HCT116 (cell line): ENCODE data around the gene CSNK1G1. TPM values are rescaled to one million over a fixed set of nuclear protein-coding genes. Genes with fewer than 3 reads are reported as not detected.

Experiments used
- ATAC-seq: fragments of 200-7000 bp; cut with Tn5 transposase; 2 replicates; pipeline ENCODE4 v1.9.1; 2020; ENCODE audit warnings: mild to moderate bottlenecking, moderate library complexity
- BruUV-seq: library from RNA; stranded (reverse); fragments of 400-500 nt; replicated peaks from 2 replicates; lab custom pipeline; 2021; lab: Mats Ljungman, UMichigan
- CTCF ChIA-PET: fragments of 300-600 bp; sonication (Branson Sonifier 250); formaldehyde crosslinking; loops from one replicate; lab custom pipeline; 2021; ENCODE audit warnings: antibody characterized with exemption; lab: Charles Lee
- POLR2A ChIA-PET: fragments of 300-600, 350-600 bp; sonication (Branson Sonifier 250); formaldehyde crosslinking; loops from one replicate; lab custom pipeline; 2021; ENCODE audit warnings: antibody characterized with exemption; lab: Charles Lee
- RAD21 ChIA-PET, 2 experiments: fragments of 300-600 bp; sonication (Branson Sonifier 250); formaldehyde crosslinking; loops; one replicate each; lab custom pipeline; 2023; ENCODE audit warnings: low total read pairs in 2 of 2; ENCODE audit not compliant: uncharacterized antibody in 2 of 2, unreplicated experiment in 2 of 2, low non-redundant PET in 1 of 2; lab: Charles Lee
- DNase-seq: peaks from one replicate; pipeline ENCODE4 v3.0.0-alpha.2; 2010; ENCODE audit warnings: low read depth, low spot score
- H2AFZ ChIP-seq: fragments of 200-600 bp; shearing (Covaris generic), sonication (generic); 2 replicates; pipeline ENCODE4 v1.6.1; 2017; ENCODE audit warnings: low read depth, mixed run types, mixed read lengths, antibody characterized with exemption, low read length; ENCODE audit not compliant: poor library complexity, severe bottlenecking
- H3K27ac ChIP-seq: 2 replicates; pipeline ENCODE4 v1.5.1; 2012; ENCODE audit warnings: low read depth, low read length
- H3K27me3 ChIP-seq: fragments of 200-600 bp; sonication (generic); 2 replicates; pipeline ENCODE4 v1.6.1; 2016; ENCODE audit warnings: mixed run types, low read length, mixed read lengths; ENCODE audit not compliant: insufficient read depth
- H3K36me3 ChIP-seq, 2 experiments: fragments of 200-500 bp in 1 of 2; fragments of 200-600 bp in 1 of 2; sonication (Bioruptor generic) in 1 of 2; sonication (generic) in 1 of 2; 2 replicates each; pipeline versions ENCODE4 v1.5.1 to v1.6.1; 2014 to 2016; ENCODE audit warnings: low read length in 2 of 2, inconsistent platforms in 1 of 2, mixed read lengths in 1 of 2, mixed run types in 1 of 2; ENCODE audit not compliant: insufficient read depth in 2 of 2, control insufficient read depth in 1 of 2
- H3K4me1 ChIP-seq, 2 experiments: fragments of 200-600 bp in 1 of 2; sonication (generic) in 1 of 2; 2 replicates each; pipeline versions ENCODE4 v1.5.1 to v1.6.1; 2012 to 2017; ENCODE audit warnings: low read length in 2 of 2, inconsistent platforms in 1 of 2, mild to moderate bottlenecking in 1 of 2, mixed read lengths in 1 of 2, mixed run types in 1 of 2, moderate library complexity in 1 of 2; ENCODE audit not compliant: insufficient read depth in 2 of 2, control insufficient read depth in 1 of 2
- H3K4me2 ChIP-seq: fragments of 200-600 bp; sonication (generic); 2 replicates; pipeline ENCODE4 v1.6.1; 2017; ENCODE audit warnings: mixed run types, low read length, mixed read lengths
- H3K4me3 ChIP-seq, 2 experiments: fragments of 200-600 bp in 1 of 2; sonication (generic) in 1 of 2; replicated peaks in 1 of 2; 2 replicates each; pipeline ENCODE4 v1.5.1; 2011 to 2016; ENCODE audit warnings: low read length in 2 of 2, control low read depth in 1 of 2, low read depth in 1 of 2, mild to moderate bottlenecking in 1 of 2, mixed read lengths in 1 of 2, mixed run types in 1 of 2
- H3K79me2 ChIP-seq: fragments of 200-600 bp; sonication (generic); 2 replicates; pipeline ENCODE4 v1.6.1; 2017; ENCODE audit warnings: mild to moderate bottlenecking, mixed run types, low read length, moderate library complexity, mixed read lengths; ENCODE audit not compliant: insufficient read depth
- H3K9ac ChIP-seq: fragments of 200-600 bp; sonication (generic); 2 replicates; pipeline ENCODE4 v1.6.1; 2016; ENCODE audit warnings: low read length, mixed read lengths
- H3K9me2 ChIP-seq: fragments of 200-600 bp; sonication (generic), shearing (Covaris generic); 2 replicates; pipeline ENCODE4 v1.6.1; 2017; ENCODE audit warnings: mixed run types, mild to moderate bottlenecking, moderate library complexity; ENCODE audit not compliant: insufficient read depth
- H3K9me3 ChIP-seq, 2 experiments: fragments of 200-500 bp in 1 of 2; fragments of 200-600 bp in 1 of 2; sonication (Bioruptor generic) in 1 of 2; sonication (generic) in 1 of 2; 2 replicates each; pipeline ENCODE4 v1.6.1; 2014 to 2017; ENCODE audit warnings: low read length in 2 of 2, mixed read lengths in 2 of 2, inconsistent platforms in 1 of 2, low read depth in 1 of 2, mild to moderate bottlenecking in 1 of 2, mixed run types in 1 of 2, moderate library complexity in 1 of 2; ENCODE audit not compliant: control insufficient read depth in 1 of 2, insufficient read depth in 1 of 2
- H4K20me1 ChIP-seq: fragments of 200-600 bp; sonication (generic), shearing (Covaris generic); 2 replicates; pipeline ENCODE4 v1.6.1; 2017; ENCODE audit warnings: mixed run types, mild to moderate bottlenecking, moderate library complexity; ENCODE audit not compliant: insufficient read depth
- CBX3 ChIP-seq: IDR thresholded peaks from 2 replicates; pipeline ENCODE4 v1.6.1; 2012; ENCODE audit warnings: low read depth
- CEBPB ChIP-seq: IDR thresholded peaks from 2 replicates; pipeline ENCODE4 v1.6.1; 2012; ENCODE audit warnings: low read depth
- EGR1 ChIP-seq: IDR thresholded peaks from 2 replicates; pipeline ENCODE4 v1.6.1; 2012; ENCODE audit warnings: low read depth
- JUND ChIP-seq: IDR thresholded peaks from 2 replicates; pipeline ENCODE4 v1.6.1; 2012
- MAX ChIP-seq: IDR thresholded peaks from 2 replicates; pipeline ENCODE4 v1.6.1; 2012
- POLR2A ChIP-seq: IDR thresholded peaks from 2 replicates; pipeline ENCODE4 v1.7.0; 2011; ENCODE audit warnings: borderline replicate concordance; ENCODE audit not compliant: insufficient read depth, insufficient read length; ENCODE audit errors: extremely low read depth
- POLR2AphosphoS5 ChIP-seq: IDR thresholded peaks from 2 replicates; pipeline ENCODE4 v1.6.1; 2011; ENCODE audit warnings: mild to moderate bottlenecking, low read depth, low read length, moderate library complexity
- RAD21 ChIP-seq: IDR thresholded peaks from 2 replicates; pipeline ENCODE4 v1.6.1; 2012; ENCODE audit warnings: low read depth, mild to moderate bottlenecking
- REST ChIP-seq: IDR thresholded peaks from 2 replicates; pipeline ENCODE4 v1.6.1; 2012; ENCODE audit warnings: low read depth
- SIN3A ChIP-seq: IDR thresholded peaks from 2 replicates; pipeline ENCODE4 v1.6.1; 2012; ENCODE audit warnings: low read depth
- SP1 ChIP-seq: IDR thresholded peaks from 2 replicates; pipeline ENCODE4 v1.6.1; 2012; ENCODE audit warnings: low read depth
- SRF ChIP-seq: IDR thresholded peaks from 2 replicates; pipeline ENCODE4 v1.6.1; 2012; ENCODE audit warnings: low read depth
- YY1 ChIP-seq: IDR thresholded peaks from 2 replicates; pipeline ENCODE4 v1.6.1; 2011; ENCODE audit warnings: low read length, low read depth, moderate library complexity, mild to moderate bottlenecking; ENCODE audit not compliant: insufficient replicate concordance; ENCODE audit errors: extremely low read depth
- ZBTB33 ChIP-seq: IDR thresholded peaks from 2 replicates; pipeline ENCODE4 v1.6.1; 2011; ENCODE audit warnings: mild to moderate bottlenecking, low read length, moderate library complexity; ENCODE audit not compliant: insufficient replicate concordance; ENCODE audit errors: extremely low read depth
- ZNF274 ChIP-seq: fragments of 200-500 bp; sonication (Bioruptor generic); IDR thresholded peaks from 2 replicates; pipeline ENCODE4 v1.6.1; 2014; ENCODE audit warnings: mild to moderate bottlenecking, low read depth, low read length, inconsistent platforms
- intact Hi-C: fragments of 100-400 bp; cut with micrococcal nuclease; formaldehyde crosslinking; loops from 2 replicates; pipeline ENCODE4 v1.10.0; 2022
- total RNA-seq: library from RNA; stranded (reverse); gene quantifications from one replicate; pipeline ENCODE4 v1.2.1, GENCODE V29; 2021; ENCODE audit not compliant: unreplicated experiment

The CSNK1G1 gene
- total RNA-seq, 1 experiment from 2014 or later = 21.1 TPM

GRCh38 chr15:64324165-64324877 lies 31.7 kb downstream of the CSNK1G1 start:
- RAD21 ChIA-PET = no interaction called here
- TF ChIP-seq EGR1 (no peak), SRF (no peak), CBX3 (no peak), ZNF274 (no peak), SP1 (no peak), POLR2A (no peak), JUND (no peak), POLR2AphosphoS5 (no peak)
- TF ChIP-seq, all 23 proteins: peak for 0
- peaks cover 6% of the 10 kb centered on the region; the same call in 1 of the 2 replicates for H4K20me1 ChIP-seq
- H3K9me3 ChIP-seq = no peaks in the 10 kb centered on the region
- no TSS peak for BruUV-seq
- CTCF ChIA-PET = interaction anchor here (1.0 kb wide), 1 partner anchor 11 kb away, joined by 3 read pairs; no protein-coding TSS in a partner anchor
- POLR2A ChIA-PET = no interaction called here
- ATAC-seq (no peak), DNase-seq (no peak)
- no peak overlapping the region for H2AFZ ChIP-seq
- H3K9ac ChIP-seq = no peak overlapping the region
- H3K27me3 ChIP-seq = no peaks in the 10 kb centered on the region
- H3K4me1 ChIP-seq = peaks cover 6 to 7% of the 10 kb centered on the region in 2 experiments; a peak in 3 of 4 replicates
- no peak overlapping the region for H3K27ac ChIP-seq
- no peak overlapping the region for H3K4me2 ChIP-seq
- intact Hi-C loops = no loop called here
- peaks cover 59% of the 10 kb centered on the region for H3K79me2 ChIP-seq
- H3K4me3 ChIP-seq = no peak overlapping the region
- no peaks in the 10 kb centered on the region for H3K9me2 ChIP-seq
- H3K36me3 ChIP-seq = no peaks in the 10 kb centered on the region

GRCh38 chr15:64315216-64315615 lies 40.8 kb downstream of the CSNK1G1 start:
- ATAC-seq (no peak), DNase-seq (no peak)
- BruUV-seq = no TSS peak
- H3K4me2 ChIP-seq = no peak overlapping the region
- no peaks in the 10 kb centered on the region for H4K20me1 ChIP-seq
- H3K27ac ChIP-seq = no peak overlapping the region
- no peaks in the 10 kb centered on the region for H3K27me3 ChIP-seq
- no peak overlapping the region for H3K4me3 ChIP-seq
- H3K36me3 ChIP-seq = no peaks in the 10 kb centered on the region
- no peaks in the 10 kb centered on the region for H3K9me3 ChIP-seq
- TF ChIP-seq SRF = no peak
- no peak for TF ChIP-seq SP1
- TF ChIP-seq ZBTB33 = no peak
- TF ChIP-seq SIN3A = no peak
- TF ChIP-seq CEBPB = no peak
- TF ChIP-seq YY1 = no peak
- no peak for TF ChIP-seq JUND
- TF ChIP-seq RAD21 = no peak
- no peak for TF ChIP-seq MAX
- no peak for TF ChIP-seq REST
- no peak for TF ChIP-seq POLR2A
- TF ChIP-seq EGR1 = no peak
- H3K4me1 ChIP-seq = no peaks in the 10 kb centered on the region
- H2AFZ ChIP-seq = no peak overlapping the region
- no peaks in the 10 kb centered on the region for H3K9me2 ChIP-seq
- ChIA-PET POLR2A (no interaction called here), RAD21 (no interaction called here), CTCF (no interaction called here)
- intact Hi-C loops = no loop called here
- peaks cover 24% of the 10 kb centered on the region for H3K79me2 ChIP-seq
- no peak overlapping the region for H3K9ac ChIP-seq
